ENCODE results near the gene NUDCD3.

NUDCD3 gene

DNA sequence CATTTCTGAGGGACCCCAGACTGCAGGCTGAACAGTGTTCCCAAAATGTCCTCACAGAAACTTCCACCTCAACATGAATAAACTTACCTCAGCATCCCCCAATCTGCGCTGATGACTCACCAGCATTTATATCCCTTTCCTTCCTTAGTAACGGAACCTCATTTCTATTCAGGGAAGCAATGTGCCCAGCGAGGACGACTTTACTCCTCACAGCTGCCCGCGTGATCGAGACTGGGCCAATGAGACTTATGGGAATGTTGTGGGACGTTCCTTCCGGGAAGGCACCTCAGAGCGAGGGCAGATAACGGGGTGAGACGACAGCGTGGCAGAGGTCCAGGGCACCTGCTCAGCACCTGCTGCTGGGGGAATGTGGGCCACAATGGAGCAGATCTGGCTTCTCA, 91.9 kb downstream of the NUDCD3 start:
- FAIRE-seq (no peak), DNase-seq (ENCODE audit: insufficient read length, low spot score) (no peak)
- TF ChIP-seq, protein P1, sequence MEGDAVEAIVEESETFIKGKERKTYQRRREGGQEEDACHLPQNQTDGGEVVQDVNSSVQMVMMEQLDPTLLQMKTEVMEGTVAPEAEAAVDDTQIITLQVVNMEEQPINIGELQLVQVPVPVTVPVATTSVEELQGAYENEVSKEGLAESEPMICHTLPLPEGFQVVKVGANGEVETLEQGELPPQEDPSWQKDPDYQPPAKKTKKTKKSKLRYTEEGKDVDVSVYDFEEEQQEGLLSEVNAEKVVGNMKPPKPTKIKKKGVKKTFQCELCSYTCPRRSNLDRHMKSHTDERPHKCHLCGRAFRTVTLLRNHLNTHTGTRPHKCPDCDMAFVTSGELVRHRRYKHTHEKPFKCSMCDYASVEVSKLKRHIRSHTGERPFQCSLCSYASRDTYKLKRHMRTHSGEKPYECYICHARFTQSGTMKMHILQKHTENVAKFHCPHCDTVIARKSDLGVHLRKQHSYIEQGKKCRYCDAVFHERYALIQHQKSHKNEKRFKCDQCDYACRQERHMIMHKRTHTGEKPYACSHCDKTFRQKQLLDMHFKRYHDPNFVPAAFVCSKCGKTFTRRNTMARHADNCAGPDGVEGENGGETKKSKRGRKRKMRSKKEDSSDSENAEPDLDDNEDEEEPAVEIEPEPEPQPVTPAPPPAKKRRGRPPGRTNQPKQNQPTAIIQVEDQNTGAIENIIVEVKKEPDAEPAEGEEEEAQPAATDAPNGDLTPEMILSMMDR (IDR thresholded peaks at IDR 0.05; ENCODE audit: insufficient read depth, missing control alignments), result no peak

DNA sequence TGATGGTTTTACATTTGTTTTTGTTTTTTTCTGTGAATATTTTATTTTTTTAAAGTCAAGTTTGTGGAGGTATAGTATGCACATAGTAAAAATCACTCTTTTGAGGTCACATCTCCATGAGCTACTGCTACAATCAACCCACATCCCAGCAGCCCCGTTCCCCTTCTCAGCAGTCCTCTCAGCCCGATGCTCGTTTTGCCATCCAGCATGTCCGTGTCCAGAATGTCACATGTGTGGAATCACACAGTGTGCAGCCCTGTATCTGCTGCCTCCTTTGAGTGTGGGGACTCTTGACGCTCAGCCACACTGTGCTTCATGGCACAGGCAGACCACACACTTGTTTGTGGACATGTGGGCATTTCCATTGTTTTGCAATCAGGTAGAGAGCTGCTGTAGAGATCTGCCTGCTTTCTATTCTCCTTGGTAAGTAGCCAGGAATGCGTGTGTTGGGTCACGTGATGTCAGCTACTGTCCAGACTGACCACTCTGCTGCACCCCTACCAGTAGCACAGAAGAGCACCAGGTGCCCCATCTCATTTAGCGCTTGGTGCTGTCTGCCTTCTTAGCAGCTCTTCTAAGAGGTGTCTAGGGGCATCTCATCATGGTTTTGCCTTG, 93.4 kb downstream of the NUDCD3 start:
- TF ChIP-seq, protein P1 (IDR thresholded peaks at IDR 0.05; ENCODE audit: insufficient read depth, missing control alignments), result no peak
- DNase-seq (ENCODE audit: insufficient read length, low spot score) (no peak), FAIRE-seq (no peak)

- no peak for FAIRE-seq
- TF ChIP-seq, protein P1 (IDR thresholded peaks at IDR 0.05; ENCODE audit: insufficient read depth, missing control alignments), result no peak
- DNase-seq (ENCODE audit: insufficient read length, low spot score), result no peak
Measured at GRCh38 chr7:44396496-44396895, 94.0 kb downstream of the NUDCD3 start.

DNA sequence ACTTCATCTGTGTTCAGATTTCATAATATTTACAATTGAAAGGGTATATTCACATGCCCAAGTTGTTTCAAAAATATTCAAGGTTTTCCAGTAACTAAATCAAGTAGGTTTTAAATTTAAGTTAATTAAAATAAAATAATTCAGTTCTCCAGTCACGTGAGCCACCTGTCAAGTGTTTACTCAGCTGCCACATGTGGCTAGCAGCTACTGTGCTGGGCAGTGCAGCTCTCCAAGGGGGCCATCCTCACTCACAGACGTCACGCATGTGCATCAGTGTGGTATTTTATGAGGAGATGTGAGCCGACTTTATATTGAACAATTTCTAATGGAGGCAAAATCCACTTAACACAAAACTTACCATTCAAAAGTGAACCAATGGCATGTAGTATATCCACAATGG, 95.4 kb downstream of the NUDCD3 start:
- FAIRE-seq (no peak), DNase-seq (ENCODE audit: insufficient read length, low spot score) (no peak)
- TF ChIP-seq, protein P1 (IDR thresholded peaks at IDR 0.05; ENCODE audit: insufficient read depth, missing control alignments), result no peak

- FAIRE-seq, result no peak
- TF ChIP-seq, protein P1 (IDR thresholded peaks at IDR 0.05; ENCODE audit: insufficient read depth, missing control alignments), result no peak
- no peak for DNase-seq (ENCODE audit: insufficient read length, low spot score)
Measured at GRCh38 chr7:44394636-44395035, 95.8 kb downstream of the NUDCD3 start.

- no peak for FAIRE-seq
- DNase-seq (ENCODE audit: insufficient read length, low spot score), result no peak
- TF ChIP-seq, protein P1 (IDR thresholded peaks at IDR 0.05; ENCODE audit: insufficient read depth, missing control alignments), result no peak
Measured at GRCh38 chr7:44394112-44394447, 96.4 kb downstream of the NUDCD3 start.

DNA sequence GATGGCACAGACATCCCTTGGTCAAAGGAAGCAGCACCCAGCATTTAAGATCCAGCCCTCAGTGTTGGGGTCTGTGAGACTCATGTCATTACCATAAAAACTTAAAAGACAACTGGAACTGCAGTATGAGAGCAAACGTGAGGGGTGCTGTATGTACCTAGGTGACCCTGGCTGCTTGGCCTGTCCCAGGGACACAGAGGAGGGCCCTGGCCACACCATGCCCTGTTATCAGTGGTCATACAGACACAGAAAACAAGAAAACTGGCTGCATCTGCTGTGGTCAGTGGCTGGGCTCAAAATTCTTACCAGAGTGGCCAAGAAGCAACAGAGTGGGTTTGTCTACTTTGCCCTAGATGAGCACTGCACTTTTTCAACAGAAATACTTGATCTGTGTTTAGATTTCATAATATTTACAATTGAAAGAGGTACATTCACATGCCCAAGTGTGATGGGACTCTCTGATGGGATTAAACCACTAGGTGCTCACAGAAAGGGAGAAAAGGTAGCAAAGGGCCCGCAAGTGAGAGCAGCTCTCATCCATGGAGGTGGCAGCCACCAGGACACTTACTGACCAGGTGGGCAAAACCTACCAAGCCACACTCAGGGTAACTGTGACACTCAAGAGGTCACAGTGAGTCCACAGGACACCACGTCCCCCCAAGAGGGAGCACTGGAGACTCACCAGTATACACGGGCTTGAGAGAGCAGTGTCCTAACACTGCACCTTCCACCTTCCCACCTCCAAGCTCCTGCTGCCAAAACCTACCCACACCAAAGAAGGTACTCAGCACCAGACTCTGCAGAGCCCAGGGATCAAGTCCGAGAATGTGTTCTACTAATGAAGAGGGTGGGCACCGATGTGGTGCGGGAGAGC, 97.0 kb downstream of the NUDCD3 start:
- no peak for DNase-seq (ENCODE audit: insufficient read length, low spot score)
- TF ChIP-seq, protein P1 (IDR thresholded peaks at IDR 0.05; ENCODE audit: insufficient read depth, missing control alignments), result no peak
- no peak for FAIRE-seq

All from D721Med (cell line).